ENCODE results near the gene BACH2.

DNA sequence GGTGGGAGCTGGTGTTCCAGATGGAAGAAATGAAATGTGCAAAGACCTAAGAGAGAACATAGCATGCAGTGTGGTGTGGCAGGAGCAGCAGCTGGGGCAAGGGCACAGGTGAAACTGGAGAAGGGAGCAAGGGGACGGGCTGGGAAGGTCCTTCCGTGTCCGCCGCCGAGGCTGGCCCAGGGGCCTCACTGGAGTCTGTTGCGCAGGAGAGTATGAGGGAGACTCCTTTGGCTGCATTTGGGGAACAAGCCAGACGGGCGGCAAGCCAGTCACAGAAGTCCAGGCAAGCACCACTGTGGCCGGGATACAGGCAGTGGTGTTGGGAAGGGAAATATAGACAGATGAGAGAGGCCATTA is 324.6 kb downstream of the BACH2 start:
- TF ChIP-seq POLR2A (IDR thresholded peaks at IDR 0.05; ENCODE audit: low read length) (no peak), ESRRA (IDR thresholded peaks at IDR 0.05; ENCODE audit: borderline replicate concordance, low read length) (no peak), CBX8 (IDR thresholded peaks at IDR 0.05) (no peak), TFCP2L1 (CRISPR knock-in tag; IDR thresholded peaks at IDR 0.05) (no peak)
- TF ChIP-seq, protein P1, sequence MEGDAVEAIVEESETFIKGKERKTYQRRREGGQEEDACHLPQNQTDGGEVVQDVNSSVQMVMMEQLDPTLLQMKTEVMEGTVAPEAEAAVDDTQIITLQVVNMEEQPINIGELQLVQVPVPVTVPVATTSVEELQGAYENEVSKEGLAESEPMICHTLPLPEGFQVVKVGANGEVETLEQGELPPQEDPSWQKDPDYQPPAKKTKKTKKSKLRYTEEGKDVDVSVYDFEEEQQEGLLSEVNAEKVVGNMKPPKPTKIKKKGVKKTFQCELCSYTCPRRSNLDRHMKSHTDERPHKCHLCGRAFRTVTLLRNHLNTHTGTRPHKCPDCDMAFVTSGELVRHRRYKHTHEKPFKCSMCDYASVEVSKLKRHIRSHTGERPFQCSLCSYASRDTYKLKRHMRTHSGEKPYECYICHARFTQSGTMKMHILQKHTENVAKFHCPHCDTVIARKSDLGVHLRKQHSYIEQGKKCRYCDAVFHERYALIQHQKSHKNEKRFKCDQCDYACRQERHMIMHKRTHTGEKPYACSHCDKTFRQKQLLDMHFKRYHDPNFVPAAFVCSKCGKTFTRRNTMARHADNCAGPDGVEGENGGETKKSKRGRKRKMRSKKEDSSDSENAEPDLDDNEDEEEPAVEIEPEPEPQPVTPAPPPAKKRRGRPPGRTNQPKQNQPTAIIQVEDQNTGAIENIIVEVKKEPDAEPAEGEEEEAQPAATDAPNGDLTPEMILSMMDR (IDR thresholded peaks at IDR 0.05) = no peak
- TF ChIP-seq, protein P2, sequence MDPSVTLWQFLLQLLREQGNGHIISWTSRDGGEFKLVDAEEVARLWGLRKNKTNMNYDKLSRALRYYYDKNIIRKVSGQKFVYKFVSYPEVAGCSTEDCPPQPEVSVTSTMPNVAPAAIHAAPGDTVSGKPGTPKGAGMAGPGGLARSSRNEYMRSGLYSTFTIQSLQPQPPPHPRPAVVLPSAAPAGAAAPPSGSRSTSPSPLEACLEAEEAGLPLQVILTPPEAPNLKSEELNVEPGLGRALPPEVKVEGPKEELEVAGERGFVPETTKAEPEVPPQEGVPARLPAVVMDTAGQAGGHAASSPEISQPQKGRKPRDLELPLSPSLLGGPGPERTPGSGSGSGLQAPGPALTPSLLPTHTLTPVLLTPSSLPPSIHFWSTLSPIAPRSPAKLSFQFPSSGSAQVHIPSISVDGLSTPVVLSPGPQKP (IDR thresholded peaks at IDR 0.05; ENCODE audit: low read depth, low read length) = no peak
- TF ChIP-seq, protein P3, sequence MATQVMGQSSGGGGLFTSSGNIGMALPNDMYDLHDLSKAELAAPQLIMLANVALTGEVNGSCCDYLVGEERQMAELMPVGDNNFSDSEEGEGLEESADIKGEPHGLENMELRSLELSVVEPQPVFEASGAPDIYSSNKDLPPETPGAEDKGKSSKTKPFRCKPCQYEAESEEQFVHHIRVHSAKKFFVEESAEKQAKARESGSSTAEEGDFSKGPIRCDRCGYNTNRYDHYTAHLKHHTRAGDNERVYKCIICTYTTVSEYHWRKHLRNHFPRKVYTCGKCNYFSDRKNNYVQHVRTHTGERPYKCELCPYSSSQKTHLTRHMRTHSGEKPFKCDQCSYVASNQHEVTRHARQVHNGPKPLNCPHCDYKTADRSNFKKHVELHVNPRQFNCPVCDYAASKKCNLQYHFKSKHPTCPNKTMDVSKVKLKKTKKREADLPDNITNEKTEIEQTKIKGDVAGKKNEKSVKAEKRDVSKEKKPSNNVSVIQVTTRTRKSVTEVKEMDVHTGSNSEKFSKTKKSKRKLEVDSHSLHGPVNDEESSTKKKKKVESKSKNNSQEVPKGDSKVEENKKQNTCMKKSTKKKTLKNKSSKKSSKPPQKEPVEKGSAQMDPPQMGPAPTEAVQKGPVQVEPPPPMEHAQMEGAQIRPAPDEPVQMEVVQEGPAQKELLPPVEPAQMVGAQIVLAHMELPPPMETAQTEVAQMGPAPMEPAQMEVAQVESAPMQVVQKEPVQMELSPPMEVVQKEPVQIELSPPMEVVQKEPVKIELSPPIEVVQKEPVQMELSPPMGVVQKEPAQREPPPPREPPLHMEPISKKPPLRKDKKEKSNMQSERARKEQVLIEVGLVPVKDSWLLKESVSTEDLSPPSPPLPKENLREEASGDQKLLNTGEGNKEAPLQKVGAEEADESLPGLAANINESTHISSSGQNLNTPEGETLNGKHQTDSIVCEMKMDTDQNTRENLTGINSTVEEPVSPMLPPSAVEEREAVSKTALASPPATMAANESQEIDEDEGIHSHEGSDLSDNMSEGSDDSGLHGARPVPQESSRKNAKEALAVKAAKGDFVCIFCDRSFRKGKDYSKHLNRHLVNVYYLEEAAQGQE (IDR thresholded peaks at IDR 0.05) = no peak
